IMR-90 (cell line): ENCODE data around the gene RTP4. TPM values are rescaled to one million over a fixed set of nuclear protein-coding genes. Genes with fewer than 3 reads are reported as not detected.

ENCODE experiments used
- ATAC-seq: fragments of 200-7000 bp; cut with Tn5 transposase; 2 replicates; pipeline ENCODE4 v1.9.1; 2020; ENCODE audit warnings: low read depth, mild to moderate bottlenecking, moderate library complexity
- BruUV-seq: library from RNA; stranded (reverse); fragments of 400-500 nt; replicated peaks from 2 replicates; lab custom pipeline; 2021; lab: Mats Ljungman, UMichigan
- CTCF ChIA-PET: fragments of 300-600 bp; formaldehyde crosslinking; extraction: SDS; loops from one replicate; lab custom pipeline; 2021; ENCODE audit warnings: antibody characterized with exemption; lab: Yijun Ruan, JAX
- POLR2A ChIA-PET: fragments of 300-600 bp; sonication (Branson Sonifier 250); formaldehyde crosslinking; loops from one replicate; lab custom pipeline; 2022; ENCODE audit warnings: antibody characterized with exemption; ENCODE audit not compliant: unreplicated experiment; lab: Charles Lee
- DNase-seq: peaks from one replicate; pipeline ENCODE4 v3.0.0; 2013
- H2AFZ ChIP-seq: replicated peaks from 2 replicates; pipeline ENCODE3; 2013; ENCODE audit warnings: low read length, mild to moderate bottlenecking; ENCODE audit not compliant: poor library complexity
- H2AK5ac ChIP-seq: 2 replicates; pipeline ENCODE4 v1.6.1; 2013; ENCODE audit warnings: low read depth, low read length, inconsistent platforms
- H2AK9ac ChIP-seq: replicated peaks from 2 replicates; pipeline ENCODE3; 2013; ENCODE audit warnings: mild to moderate bottlenecking, low read depth, low read length, moderate library complexity; ENCODE audit not compliant: poor library complexity
- H2BK120ac ChIP-seq: 2 replicates; pipeline ENCODE4 v1.6.1; 2013; ENCODE audit warnings: low read depth, low read length, inconsistent platforms
- H2BK15ac ChIP-seq: 3 replicates; pipeline ENCODE4 v1.6.1; 2013; ENCODE audit warnings: low read depth, low read length, inconsistent platforms
- H2BK20ac ChIP-seq: 2 replicates; pipeline ENCODE4 v1.6.1; 2013; ENCODE audit warnings: low read depth, mild to moderate bottlenecking, inconsistent platforms, low read length, moderate library complexity
- H2BK5ac ChIP-seq: 2 replicates; pipeline ENCODE4 v1.6.1; 2013; ENCODE audit warnings: mild to moderate bottlenecking, low read depth, low read length, inconsistent platforms; ENCODE audit not compliant: poor library complexity, severe bottlenecking
- H3K14ac ChIP-seq: replicated peaks from 2 replicates; pipeline ENCODE4 v1.6.1; 2013; ENCODE audit warnings: low read depth, low read length, inconsistent platforms
- H3K18ac ChIP-seq: 2 replicates; pipeline ENCODE4 v1.6.1; 2013; ENCODE audit warnings: low read depth, low read length, control low read depth
- H3K23ac ChIP-seq: 2 replicates; pipeline ENCODE4 v1.6.1; 2013; ENCODE audit warnings: low read depth, low read length, inconsistent platforms
- H3K27ac ChIP-seq: 2 replicates; pipeline ENCODE4 v1.5.1; 2013; ENCODE audit warnings: mild to moderate bottlenecking, control low read depth, low read length; ENCODE audit not compliant: insufficient read depth
- H3K27me3 ChIP-seq: 2 replicates; pipeline ENCODE4 v1.6.1; 2013; ENCODE audit warnings: low read length; ENCODE audit not compliant: control insufficient read depth, insufficient read depth
- H3K36me3 ChIP-seq: 2 replicates; pipeline ENCODE4 v1.6.1; 2013; ENCODE audit warnings: low read length, mixed read lengths; ENCODE audit not compliant: control insufficient read depth, insufficient read depth
- H3K4ac ChIP-seq: 2 replicates; pipeline ENCODE4 v1.6.1; 2013; ENCODE audit warnings: low read depth, low read length, inconsistent platforms
- H3K4me1 ChIP-seq: 2 replicates; pipeline ENCODE4 v1.6.1; 2013; ENCODE audit warnings: low read length, mixed read lengths; ENCODE audit not compliant: control insufficient read depth, insufficient read depth
- H3K4me2 ChIP-seq: 2 replicates; pipeline ENCODE4 v1.6.1; 2013; ENCODE audit warnings: low read depth, mild to moderate bottlenecking, control low read depth, low read length, moderate library complexity
- H3K4me3 ChIP-seq: 2 replicates; pipeline ENCODE4 v1.5.1; 2013; ENCODE audit warnings: low read depth, mild to moderate bottlenecking, control low read depth, low read length, moderate library complexity; ENCODE audit not compliant: insufficient read depth
- H3K56ac ChIP-seq: 2 replicates; pipeline ENCODE4 v1.6.1; 2013; ENCODE audit warnings: low read length, inconsistent platforms; ENCODE audit not compliant: insufficient read depth; ENCODE audit errors: extremely low read depth
- H3K79me1 ChIP-seq, 2 experiments: 2 replicates each; pipeline ENCODE4 v1.6.1; 2013; ENCODE audit warnings: low read length in 2 of 2, inconsistent platforms in 1 of 2, low read depth in 1 of 2
- H3K9ac ChIP-seq: 2 replicates; pipeline ENCODE4 v1.6.1; 2013; ENCODE audit warnings: low read depth, low read length, control low read depth
- H3K9me1 ChIP-seq: 2 replicates; pipeline ENCODE4 v1.6.1; 2013; ENCODE audit warnings: low read length, inconsistent platforms; ENCODE audit not compliant: insufficient read depth
- H3K9me3 ChIP-seq: 2 replicates; pipeline ENCODE4 v1.6.1; 2013; ENCODE audit warnings: low read length; ENCODE audit not compliant: control insufficient read depth, insufficient read depth
- H4K20me1 ChIP-seq: 2 replicates; pipeline ENCODE4 v1.6.1; 2013; ENCODE audit warnings: low read length, inconsistent platforms; ENCODE audit not compliant: insufficient read depth
- H4K5ac ChIP-seq: 2 replicates; pipeline ENCODE4 v1.6.1; 2013; ENCODE audit warnings: mild to moderate bottlenecking, low read depth, low read length, control low read depth
- H4K8ac ChIP-seq, 2 experiments: 2 replicates each; pipeline ENCODE4 v1.6.1; 2013; ENCODE audit warnings: low read depth in 2 of 2, low read length in 2 of 2, control low read depth in 1 of 2, inconsistent platforms in 1 of 2
- H4K91ac ChIP-seq: 2 replicates; pipeline ENCODE4 v1.6.1; 2013; ENCODE audit warnings: low read depth, low read length, inconsistent platforms; ENCODE audit not compliant: insufficient read depth
- RAD21 ChIP-seq: IDR thresholded peaks from 2 replicates; pipeline ENCODE4 v1.6.1; 2012; ENCODE audit warnings: low read length, improper control_type of control experiment
- SMC3 ChIP-seq: fragments of 150-350 bp; IDR thresholded peaks from 2 replicates; pipeline ENCODE4 v1.6.1; 2016; ENCODE audit warnings: low read depth, mild to moderate bottlenecking, antibody characterized with exemption, low read length, moderate library complexity
- WGBS, 2 experiments: methylation state at CpG; one replicate each; pipeline versions ENCODE4 v1.1.5 to v1.1.7; 2013; ENCODE audit warnings: missing lambda C conversion rate in 2 of 2; ENCODE audit not compliant: insufficient read length in 1 of 2; ENCODE audit errors: extremely low coverage in 2 of 2; 5-methylcytosine and 5-hydroxymethylcytosine counted together
- dilution Hi-C: fragments of 300-500 bp; cut with HindIII; formaldehyde crosslinking; loops from one replicate; pipeline ENCODE4 v1.14.3; 2018; ENCODE audit warnings: low sequenced_read_pairs; ENCODE audit not compliant: unreplicated experiment
- in situ Hi-C: fragments of 300-500 bp; cut with MboI; formaldehyde crosslinking; loops from 3 replicates; pipeline ENCODE4 v1.14.3; 2019; ENCODE audit warnings: low sequenced_read_pairs, inconsistent platforms, mixed read lengths
- intact Hi-C: fragments of 100-400 bp; cut with micrococcal nuclease; formaldehyde crosslinking; loops from 2 replicates; pipeline ENCODE4 v1.10.0; 2022
- polyA plus RNA-seq, 3 experiments: library from polyadenylated mRNA; depleted of rRNA; stranded (reverse); fragments of >200 nt; gene quantifications; 2 replicates each; pipeline ENCODE4 v1.2.3, GENCODE V29; 2012; ENCODE audit warnings: low replicate concordance in 1 of 3
- total RNA-seq: library from RNA; depleted of rRNA; stranded (reverse); fragments of >200 nt; gene quantifications from 2 replicates; pipeline ENCODE4 v1.2.3, GENCODE V29; 2012
- TF ChIP-seq, protein P1 (sequence below): fragments of 150-350 bp; IDR thresholded peaks from 2 replicates; pipeline ENCODE4 v1.6.1; 2016; ENCODE audit warnings: low read depth, mild to moderate bottlenecking, low read length, moderate library complexity, borderline replicate concordance
- TF ChIP-seq, protein P2 (sequence below): conservative IDR thresholded peaks from 2 replicates; pipeline ENCODE4 v1.5.1; 2012; ENCODE audit warnings: mild to moderate bottlenecking, low read depth, low read length, improper control_type of control experiment

The RTP4 gene
- total and polyA plus RNA-seq, 2 of the 4 experiments (the other 2 are of a cell fraction): not detected

- 40% methylated on average over 1 of the region's 7 CpGs; no CpG with 5 or more reads in 1 of the 2 experiments for WGBS, 2 experiments
- Histone ChIP-seq H3K18ac (no peak overlapping the region), H3K4me1 (peaks cover 2% of the 10 kb centered on the region; the same call in 1 of the 2 replicates), H3K4me3 (no peak overlapping the region), H3K27me3 (peaks cover 9% of the 10 kb centered on the region), H3K9me1 (no peaks in the 10 kb centered on the region), H2AK5ac (no peak overlapping the region), H4K20me1 (no peaks in the 10 kb centered on the region), H3K56ac (no peak overlapping the region), H4K5ac (no peak overlapping the region), H2AK9ac (peak overlapping the region; percentile 12), H4K8ac (peak overlapping the region in 1 of 2 experiments; percentile 59; a peak in 2 of 4 replicates), H3K9ac (no peak overlapping the region), H3K9me3 (no peaks in the 10 kb centered on the region), H3K23ac (no peak overlapping the region), H2AFZ (peak overlapping the region; percentile 38), H2BK20ac (peak overlapping the region; percentile 29; the same call in 1 of the 2 replicates), H4K91ac (no peak overlapping the region), H2BK120ac (peak overlapping the region; percentile 35), H2BK5ac (no peak overlapping the region), H2BK15ac (no peak overlapping the region), H3K14ac (no peak overlapping the region), H3K79me1 (no peaks in the 10 kb centered on the region), H3K36me3 (no peaks in the 10 kb centered on the region), H3K4ac (0 out of 2 replicates have a peak overlapping the region, but pooled peaks have one; percentile 11), H3K27ac (no peak overlapping the region), H3K4me2 (no peak overlapping the region)
- dilution Hi-C loops: loop anchor here (25.0 kb wide), 1 partner anchor 368 kb away; no protein-coding TSS in a partner anchor
- CTCF ChIA-PET: interaction anchor here (0.5 to 8.6 kb wide), 53 partner anchors 9 to 395 kb away, joined by 3 to 168 read pairs (median 4); partner anchors contain the start of genes RPL39L and RTP4
- POLR2A ChIA-PET: interaction anchor here (1.2 kb wide), 1 partner anchor 359 kb away, joined by 5 read pairs; no protein-coding TSS in a partner anchor
- TF ChIP-seq, protein P1, sequence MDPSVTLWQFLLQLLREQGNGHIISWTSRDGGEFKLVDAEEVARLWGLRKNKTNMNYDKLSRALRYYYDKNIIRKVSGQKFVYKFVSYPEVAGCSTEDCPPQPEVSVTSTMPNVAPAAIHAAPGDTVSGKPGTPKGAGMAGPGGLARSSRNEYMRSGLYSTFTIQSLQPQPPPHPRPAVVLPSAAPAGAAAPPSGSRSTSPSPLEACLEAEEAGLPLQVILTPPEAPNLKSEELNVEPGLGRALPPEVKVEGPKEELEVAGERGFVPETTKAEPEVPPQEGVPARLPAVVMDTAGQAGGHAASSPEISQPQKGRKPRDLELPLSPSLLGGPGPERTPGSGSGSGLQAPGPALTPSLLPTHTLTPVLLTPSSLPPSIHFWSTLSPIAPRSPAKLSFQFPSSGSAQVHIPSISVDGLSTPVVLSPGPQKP: no peak
- TF ChIP-seq RAD21 (peak; percentile 81), SMC3 (peak; percentile 79)
- TF ChIP-seq, protein P2, sequence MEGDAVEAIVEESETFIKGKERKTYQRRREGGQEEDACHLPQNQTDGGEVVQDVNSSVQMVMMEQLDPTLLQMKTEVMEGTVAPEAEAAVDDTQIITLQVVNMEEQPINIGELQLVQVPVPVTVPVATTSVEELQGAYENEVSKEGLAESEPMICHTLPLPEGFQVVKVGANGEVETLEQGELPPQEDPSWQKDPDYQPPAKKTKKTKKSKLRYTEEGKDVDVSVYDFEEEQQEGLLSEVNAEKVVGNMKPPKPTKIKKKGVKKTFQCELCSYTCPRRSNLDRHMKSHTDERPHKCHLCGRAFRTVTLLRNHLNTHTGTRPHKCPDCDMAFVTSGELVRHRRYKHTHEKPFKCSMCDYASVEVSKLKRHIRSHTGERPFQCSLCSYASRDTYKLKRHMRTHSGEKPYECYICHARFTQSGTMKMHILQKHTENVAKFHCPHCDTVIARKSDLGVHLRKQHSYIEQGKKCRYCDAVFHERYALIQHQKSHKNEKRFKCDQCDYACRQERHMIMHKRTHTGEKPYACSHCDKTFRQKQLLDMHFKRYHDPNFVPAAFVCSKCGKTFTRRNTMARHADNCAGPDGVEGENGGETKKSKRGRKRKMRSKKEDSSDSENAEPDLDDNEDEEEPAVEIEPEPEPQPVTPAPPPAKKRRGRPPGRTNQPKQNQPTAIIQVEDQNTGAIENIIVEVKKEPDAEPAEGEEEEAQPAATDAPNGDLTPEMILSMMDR: peak; percentile 88
- BruUV-seq: no TSS peak
- in situ Hi-C loops: loop anchor here (5.0 kb wide), 2 partner anchors 102 to 358 kb away; no protein-coding TSS in a partner anchor
- ATAC-seq: peak; percentile 94
- DNase-seq: peak; percentile 70
- intact Hi-C loops: loop anchor here (1.0 to 10.0 kb wide), 7 partner anchors 94 to 475 kb away; partner anchors contain the start of gene ADIPOQ
Observed at GRCh38 chr3:187319699-187320302, 48.4 kb upstream of the RTP4 start.
